ENCODE results near the gene MSI2. TPM values are rescaled to one million over a fixed set of nuclear protein-coding genes. Genes with fewer than 3 reads are reported as not detected.

Gene MSI2
- total RNA-seq, 1 experiment from 2014 or later = 174 TPM

GRCh38 chr17:57292091-57292490 lies 35.8 kb downstream of the MSI2 start:
- Mint-ChIP-seq H3K27me3 (ENCODE audit: insufficient read depth, unreplicated experiment) (no peaks in the 10 kb centered on the region), H3K4me3 (ENCODE audit: unreplicated experiment) (peak overlapping the region; percentile 43), H3K4me1 (ENCODE audit: low read depth, unreplicated experiment) (peaks cover 68% of the 10 kb centered on the region), H3K36me3 (ENCODE audit: insufficient read depth, unreplicated experiment) (peaks cover 65% of the 10 kb centered on the region), H3K27ac (ENCODE audit: unreplicated experiment) (peak overlapping the region; percentile 86), H3K9me3 (ENCODE audit: unreplicated experiment) (no peaks in the 10 kb centered on the region)
- no peak for TF ChIP-seq CTCF (IDR thresholded peaks at IDR 0.05; ENCODE audit: insufficient read depth in 1 of 2, low read depth in 1 of 2, low read length in 1 of 2, severe bottlenecking in 1 of 2, unreplicated experiment in 1 of 2)
- POLR2A ChIA-PET = interaction anchor here (0.6 kb wide), 1 partner anchor 23 kb away, joined by 27 read pairs; no protein-coding TSS in a partner anchor
- BruUV-seq (replicated peaks) = no TSS peak
- intact Hi-C loops (cut with micrococcal nuclease; ENCODE audit: unreplicated experiment) = no loop called here
- Histone ChIP-seq H3K4me1 (peaks cover 48% of the 10 kb centered on the region), H3K4me3 (ENCODE audit: low read depth, low read length) (no peak overlapping the region), H3K36me3 (ENCODE audit: control insufficient read depth, insufficient read depth, low read length) (no peaks in the 10 kb centered on the region), H3K27me3 (replicated peaks; ENCODE audit: control insufficient read depth, insufficient read depth, low read length) (no peaks in the 10 kb centered on the region), H3K9me3 (no peaks in the 10 kb centered on the region)
- no peak for DNase-seq
- CTCF ChIA-PET = interaction anchor here (1.2 kb wide), 1 partner anchor 49 kb away, joined by 3 read pairs; no protein-coding TSS in a partner anchor

GRCh38 chr17:57293077-57293476 lies 36.8 kb downstream of the MSI2 start:
- no peaks in the 10 kb centered on the region for H3K27me3 ChIP-seq (replicated peaks; ENCODE audit: control insufficient read depth, insufficient read depth, low read length)
- no peaks in the 10 kb centered on the region for H3K36me3 ChIP-seq (ENCODE audit: control insufficient read depth, insufficient read depth, low read length)
- peak overlapping the region; percentile 86 for H3K27ac Mint-ChIP-seq (ENCODE audit: unreplicated experiment)
- BruUV-seq (replicated peaks) = no TSS peak
- intact Hi-C loops (cut with micrococcal nuclease; ENCODE audit: unreplicated experiment) = no loop called here
- peaks cover 61% of the 10 kb centered on the region for H3K4me1 Mint-ChIP-seq (ENCODE audit: low read depth, unreplicated experiment)
- CTCF ChIA-PET = no interaction called here
- peaks cover 6% of the 10 kb centered on the region; the same call in 1 of the 2 replicates for H3K9me3 ChIP-seq
- DNase-seq = peak; percentile 80 to 92
- no peak overlapping the region for H3K4me3 Mint-ChIP-seq (ENCODE audit: unreplicated experiment)
- no peaks in the 10 kb centered on the region for H3K27me3 Mint-ChIP-seq (ENCODE audit: insufficient read depth, unreplicated experiment)
- H3K4me1 ChIP-seq = peaks cover 48% of the 10 kb centered on the region
- POLR2A ChIA-PET = no interaction called here
- no peak overlapping the region for H3K4me3 ChIP-seq (ENCODE audit: low read depth, low read length)
- no peak for TF ChIP-seq CTCF (IDR thresholded peaks at IDR 0.05; ENCODE audit: insufficient read depth in 1 of 2, low read depth in 1 of 2, low read length in 1 of 2, severe bottlenecking in 1 of 2, unreplicated experiment in 1 of 2)
- H3K36me3 Mint-ChIP-seq (ENCODE audit: insufficient read depth, unreplicated experiment) = peaks cover 66% of the 10 kb centered on the region
- peaks cover 6% of the 10 kb centered on the region for H3K9me3 Mint-ChIP-seq (ENCODE audit: unreplicated experiment)

GRCh38 chr17:57294101-57294500 lies 37.8 kb downstream of the MSI2 start:
- H3K27me3 ChIP-seq (replicated peaks; ENCODE audit: control insufficient read depth, insufficient read depth, low read length) = no peaks in the 10 kb centered on the region
- H3K36me3 Mint-ChIP-seq (ENCODE audit: insufficient read depth, unreplicated experiment) = peaks cover 75% of the 10 kb centered on the region
- H3K4me1 ChIP-seq = peaks cover 48% of the 10 kb centered on the region
- ChIA-PET POLR2A (no interaction called here), CTCF (no interaction called here)
- peaks cover 8% of the 10 kb centered on the region for H3K9me3 Mint-ChIP-seq (ENCODE audit: unreplicated experiment)
- no TSS peak for BruUV-seq (replicated peaks)
- DNase-seq = no peak
- H3K4me3 ChIP-seq (ENCODE audit: low read depth, low read length) = no peak overlapping the region
- H3K27me3 Mint-ChIP-seq (ENCODE audit: insufficient read depth, unreplicated experiment) = no peaks in the 10 kb centered on the region
- peaks cover 11% of the 10 kb centered on the region; the same call in 1 of the 2 replicates for H3K9me3 ChIP-seq
- no peak for TF ChIP-seq CTCF (IDR thresholded peaks at IDR 0.05; ENCODE audit: insufficient read depth in 1 of 2, low read depth in 1 of 2, low read length in 1 of 2, severe bottlenecking in 1 of 2, unreplicated experiment in 1 of 2)
- peaks cover 61% of the 10 kb centered on the region for H3K4me1 Mint-ChIP-seq (ENCODE audit: low read depth, unreplicated experiment)
- peak overlapping the region; percentile 86 for H3K27ac Mint-ChIP-seq (ENCODE audit: unreplicated experiment)
- peak overlapping the region; percentile 34 for H3K4me3 Mint-ChIP-seq (ENCODE audit: unreplicated experiment)
- intact Hi-C loops (cut with micrococcal nuclease; ENCODE audit: unreplicated experiment) = loop anchor here (2.0 kb wide), 2 partner anchors 37 to 77 kb away; partner anchors contain the start of gene MSI2
- no peaks in the 10 kb centered on the region for H3K36me3 ChIP-seq (ENCODE audit: control insufficient read depth, insufficient read depth, low read length)
